Adrenal gland (tissue), 12 donors: ENCODE measurements around the gene BRIP1. TPM values are rescaled to one million over a fixed set of nuclear protein-coding genes. Genes with fewer than 3 reads are reported as not detected.
"Not testable (repeated sequence)": the region's sequence is repeated elsewhere in the genome, so short reads cannot be mapped to it uniquely, and the experiment has no call there.

Experiments used
- DNase-seq, 7 donors: peaks; one replicate each; pipeline ENCODE4 v3.0.0-alpha.2; 2019 to 2020
- H3K27ac ChIP-seq, 5 donors: fragments of 200-600 bp; sonication (generic) in 4 of 5; 1 replicate in 3 of 5; 2 replicates in 2 of 5; pipeline versions ENCODE4 v1.5.1 to v1.8.0; 2016 to 2020; ENCODE audit warnings: mild to moderate bottlenecking in 1 of 5
- H3K27me3 ChIP-seq: fragments of 200-600 bp; 2 replicates; pipeline ENCODE4 v1.8.0; 2021
- H3K36me3 ChIP-seq, 2 donors: fragments of 200-600 bp; replicated peaks in 1 of 2; 1 replicate in 1 of 2; 2 replicates in 1 of 2; pipeline versions ENCODE4 v1.5.1 to v1.8.0; 2018 to 2022
- H3K4me1 ChIP-seq, 2 donors: fragments of 200-600 bp; replicated peaks in 1 of 2; 1 replicate in 1 of 2; 2 replicates in 1 of 2; pipeline versions ENCODE4 v1.5.1 to v1.8.0; 2018 to 2021
- H3K4me3 ChIP-seq, 4 donors: fragments of 200-600 bp; sonication (generic) in 3 of 4; one replicate each; pipeline ENCODE4 v1.5.1; 2016 to 2018
- H3K9me3 ChIP-seq, 3 donors: fragments of 200-600 bp; sonication (generic) in 1 of 3; replicated peaks in 1 of 3; 1 replicate in 2 of 3; 2 replicates in 1 of 3; pipeline versions ENCODE4 v1.5.1 to v1.8.0; 2016 to 2021
- POLR2A ChIP-seq, 2 donors: fragments of 450-650 bp; IDR thresholded peaks; one replicate each; pipeline ENCODE4 v1.6.1; 2017; ENCODE audit warnings: antibody characterized with exemption in 2 of 2, mild to moderate bottlenecking in 2 of 2, moderate library complexity in 1 of 2
- WGBS, 4 donors: extraction: QIAGEN DNeasy Blood & Tissue Kit in 2 of 4; methylation state at CpG; one replicate each; pipeline versions ENCODE4 v1.1.5 to v1.1.7; 2013 to 2017; 5-methylcytosine and 5-hydroxymethylcytosine counted together
- intact Hi-C, 2 donors: fragments of 100-400 bp; cut with DNase I; formaldehyde crosslinking; loops; one replicate each; pipeline versions ENCODE4 v1.14.1 to v1.15.0; 2022 to 2023
- polyA plus RNA-seq, 3 donors: library from polyadenylated mRNA; stranded (reverse); fragments of 200-250 nt in 2 of 3; fragments of 350-450 nt in 1 of 3; fragmentation: Illumina TruSeq in 1 of 3; extraction: RNeasy Lipid Tissue Mini Kit (QIAGEN cat#74804) in 1 of 3; gene quantifications; one replicate each; pipeline ENCODE4 v1.2.3, GENCODE V29; 2013 to 2014
- total RNA-seq, 9 donors: library from RNA; depleted of rRNA in 4 of 9; stranded (reverse); fragments of >200 nt in 4 of 9; fragments of 120-200 nt in 1 of 9; fragmentation: NEBNext Ultra II Directional in 1 of 9; extraction: Animal tissue kit (Norgen Biotek cat#: 25700) in 1 of 9; gene quantifications; one replicate each; pipeline versions ENCODE4 v1.1.0 to v1.2.4, GENCODE V29; 2013 to 2023
- TF ChIP-seq, protein P1 (sequence below), 6 experiments: fragments of 450-650 bp in 4 of 6; fragments of 200-600 bp in 2 of 6; sonication (generic) in 1 of 6; IDR thresholded peaks; 1 replicate in 5 of 6; 2 replicates in 1 of 6; pipeline versions ENCODE4 v1.5.1 to v1.8.0; 2016 to 2021; ENCODE audit warnings: antibody characterized with exemption in 6 of 6, mild to moderate bottlenecking in 2 of 6, moderate library complexity in 1 of 6
- donor health status: healthy with polysubstance abuse.
- donor health status: Bipolar disorder and iron deficiency.
- donor health status: DM: yes; HTN: yes; CAD: no.
- donor health status: DM: no; HTN: no; CAD: no.
- donor health status: DM: no; HTN: no; CAD: no.
- donor health status: DM: yes; HTN: yes; CAD: no.

The BRIP1 gene
- total and polyA plus RNA-seq, 12 donors, result 0.06 to 6.9 (median 0.46) TPM

DNA sequence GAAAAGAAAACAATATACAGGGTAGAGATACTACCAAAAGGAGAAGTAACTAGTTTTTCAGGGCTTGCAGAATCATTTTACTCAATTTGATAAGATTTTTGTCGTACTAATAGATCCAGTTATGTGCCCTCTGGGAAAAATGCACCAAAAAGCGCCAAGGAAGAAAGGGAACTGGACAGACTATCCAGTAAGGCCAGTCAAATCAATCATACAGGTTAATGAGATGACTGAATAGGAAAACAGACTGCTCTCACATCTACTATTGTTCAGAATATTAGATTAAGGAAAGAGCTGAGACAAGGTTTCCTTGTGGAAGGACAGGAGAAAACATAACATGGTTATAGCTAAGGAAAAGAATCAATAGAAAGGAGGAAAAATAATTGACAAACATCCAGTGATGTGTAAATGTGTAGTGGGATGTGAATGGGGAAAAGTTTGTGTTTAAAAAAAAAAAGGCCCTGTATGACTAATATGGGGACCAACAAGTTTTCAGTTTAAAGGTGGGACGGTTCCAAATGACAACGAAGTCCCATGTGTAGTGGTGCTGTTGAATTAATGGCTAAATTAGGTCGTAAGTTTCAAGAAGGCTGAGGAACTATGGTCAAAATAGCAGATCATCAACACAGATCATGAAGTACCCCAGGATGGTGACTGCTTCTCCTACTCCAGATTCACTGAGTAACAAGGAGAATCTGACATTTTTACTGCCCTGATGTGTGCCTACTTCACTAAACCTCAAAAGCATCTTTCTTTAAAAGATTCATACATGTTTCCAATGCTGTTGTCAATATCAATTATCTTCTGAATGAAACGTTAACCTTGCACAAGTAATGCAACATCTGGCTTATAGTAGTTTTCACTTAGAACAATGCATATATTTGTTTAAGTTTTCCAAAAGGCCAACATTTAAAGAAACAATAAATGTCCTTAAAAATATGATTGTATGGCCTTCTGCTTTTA, 40.7 kb downstream of the BRIP1 start:
- H3K27me3 ChIP-seq, result no peaks in the 10 kb centered on the region
- intact Hi-C loops, result no loop called here
- no peaks in the 10 kb centered on the region for H3K4me1 ChIP-seq
- TF ChIP-seq, protein P1, sequence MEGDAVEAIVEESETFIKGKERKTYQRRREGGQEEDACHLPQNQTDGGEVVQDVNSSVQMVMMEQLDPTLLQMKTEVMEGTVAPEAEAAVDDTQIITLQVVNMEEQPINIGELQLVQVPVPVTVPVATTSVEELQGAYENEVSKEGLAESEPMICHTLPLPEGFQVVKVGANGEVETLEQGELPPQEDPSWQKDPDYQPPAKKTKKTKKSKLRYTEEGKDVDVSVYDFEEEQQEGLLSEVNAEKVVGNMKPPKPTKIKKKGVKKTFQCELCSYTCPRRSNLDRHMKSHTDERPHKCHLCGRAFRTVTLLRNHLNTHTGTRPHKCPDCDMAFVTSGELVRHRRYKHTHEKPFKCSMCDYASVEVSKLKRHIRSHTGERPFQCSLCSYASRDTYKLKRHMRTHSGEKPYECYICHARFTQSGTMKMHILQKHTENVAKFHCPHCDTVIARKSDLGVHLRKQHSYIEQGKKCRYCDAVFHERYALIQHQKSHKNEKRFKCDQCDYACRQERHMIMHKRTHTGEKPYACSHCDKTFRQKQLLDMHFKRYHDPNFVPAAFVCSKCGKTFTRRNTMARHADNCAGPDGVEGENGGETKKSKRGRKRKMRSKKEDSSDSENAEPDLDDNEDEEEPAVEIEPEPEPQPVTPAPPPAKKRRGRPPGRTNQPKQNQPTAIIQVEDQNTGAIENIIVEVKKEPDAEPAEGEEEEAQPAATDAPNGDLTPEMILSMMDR (IDR thresholded peaks at IDR 0.05), result no peak
- TF ChIP-seq POLR2A (IDR thresholded peaks at IDR 0.05), result no peak
- H3K4me3 ChIP-seq, result no peak overlapping the region
- DNase-seq, result no peak
- 78 to 94% (median 85%) methylated on average over 6 of the region's 6 CpGs for WGBS, 4 donors
- no peak overlapping the region for H3K27ac ChIP-seq
- H3K36me3 ChIP-seq, result no peaks in the 10 kb centered on the region
- H3K9me3 ChIP-seq, result no peaks in the 10 kb centered on the region

- no peaks in the 10 kb centered on the region for H3K36me3 ChIP-seq
- H3K9me3 ChIP-seq, result peaks cover 0 to 4% (median 0%) of the 10 kb centered on the region in 3 donors
- intact Hi-C loops, result no loop called here
- no peak overlapping the region for H3K4me3 ChIP-seq
- DNase-seq, result no peak
- WGBS, 4 donors, result 74 to 100% (median 97%) methylated on average over 4 of the region's 4 CpGs
- no peaks in the 10 kb centered on the region for H3K27me3 ChIP-seq
- TF ChIP-seq, protein P1 (IDR thresholded peaks at IDR 0.05), result no peak
- TF ChIP-seq POLR2A (IDR thresholded peaks at IDR 0.05), result no peak
- no peak overlapping the region for H3K27ac ChIP-seq
- H3K4me1 ChIP-seq, result no peaks in the 10 kb centered on the region
Observed at GRCh38 chr17:61821655-61822054, 41.7 kb downstream of the BRIP1 start.

- DNase-seq, H3K36me3 ChIP-seq, H3K27ac ChIP-seq, intact Hi-C loops, H3K9me3 ChIP-seq, H3K4me1 ChIP-seq, H3K27me3 ChIP-seq, H3K4me3 ChIP-seq: not testable (repeated sequence)
- WGBS, 4 donors, result 96 to 98% (median 97%) methylated on average over 3 of the region's 3 CpGs
Observed at GRCh38 chr17:61819265-61819664, 44.1 kb downstream of the BRIP1 start.

DNA sequence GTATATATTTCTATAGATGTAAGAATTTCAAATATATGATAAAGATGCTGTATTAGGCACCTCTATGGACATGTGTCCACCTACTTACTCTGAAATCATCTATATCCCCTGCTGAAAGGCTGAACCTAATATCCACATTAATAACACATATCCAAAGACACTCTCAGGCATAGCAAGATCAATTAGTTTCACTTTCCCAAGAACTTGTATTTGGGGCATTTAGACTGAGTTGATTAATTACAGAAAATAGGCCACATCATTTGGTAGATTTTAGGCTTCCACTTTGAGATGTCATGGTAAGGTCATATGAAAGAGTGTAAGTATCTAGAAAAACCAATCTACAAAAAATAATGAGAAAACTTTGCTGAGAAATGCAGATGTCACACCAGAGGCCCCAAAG, 45.1 kb downstream of the BRIP1 start:
- DNase-seq, result no peak
- Histone ChIP-seq H3K27me3 (no peaks in the 10 kb centered on the region), H3K9me3 (peaks cover 0 to 4% (median 0%) of the 10 kb centered on the region in 3 donors), H3K4me1 (peaks cover 0 to under 1% of the 10 kb centered on the region in 2 donors), H3K36me3 (no peaks in the 10 kb centered on the region), H3K4me3 (no peak overlapping the region), H3K27ac (no peak overlapping the region)
- TF ChIP-seq, protein P1 (IDR thresholded peaks at IDR 0.05), result no peak
- no peak for TF ChIP-seq POLR2A (IDR thresholded peaks at IDR 0.05)
- intact Hi-C loops, result no loop called here
